A673 (cell line): Measurements from ENCODE around the gene CXCR6. TPM values are rescaled to one million over a fixed set of nuclear protein-coding genes. Genes with fewer than 3 reads are reported as not detected.

Source experiments
- BruUV-seq: library from RNA; stranded (reverse); fragments of 400-500 nt; replicated peaks from 2 replicates; lab custom pipeline; 2021; lab: Mats Ljungman, UMichigan
- CTCF ChIA-PET: fragments of 300-600 bp; sonication (Branson Sonifier 250); formaldehyde crosslinking; loops from one replicate; lab custom pipeline; 2022; ENCODE audit warnings: antibody characterized with exemption; lab: Charles Lee
- POLR2A ChIA-PET: fragments of 300-600 bp; sonication (Branson Sonifier 250); formaldehyde crosslinking; loops from one replicate; lab custom pipeline; 2022; ENCODE audit warnings: antibody characterized with exemption; ENCODE audit not compliant: low non-redundant PET; lab: Charles Lee
- DNase-seq: peaks from one replicate; pipeline ENCODE4 v3.0.0-alpha.2; 2015; ENCODE audit warnings: low spot score
- H3K27ac ChIP-seq: fragments of 200-600 bp; sonication (generic); 2 replicates; pipeline ENCODE4 v1.5.1; 2016; ENCODE audit warnings: mixed run types, low read depth, mild to moderate bottlenecking, mixed read lengths, antibody characterized with exemption, low read length; ENCODE audit not compliant: poor library complexity, severe bottlenecking
- H3K27me3 ChIP-seq: fragments of 200-600 bp; sonication (generic); replicated peaks from 2 replicates; pipeline ENCODE4 v1.6.1; 2017; ENCODE audit warnings: mixed run types, low read depth, mild to moderate bottlenecking, mixed read lengths, antibody characterized with exemption, low read length; ENCODE audit not compliant: insufficient read depth, poor library complexity
- H3K36me3 ChIP-seq: fragments of 200-600 bp; sonication (generic); 2 replicates; pipeline ENCODE4 v1.6.1; 2016; ENCODE audit warnings: mixed run types, mild to moderate bottlenecking, mixed read lengths, antibody characterized with exemption, low read length; ENCODE audit not compliant: insufficient read depth, poor library complexity, severe bottlenecking
- H3K4me1 ChIP-seq: fragments of 200-600 bp; sonication (generic); 2 replicates; pipeline ENCODE4 v1.6.1; 2017; ENCODE audit warnings: mixed run types, mild to moderate bottlenecking, mixed read lengths, antibody characterized with exemption, low read length; ENCODE audit not compliant: insufficient read depth, poor library complexity, severe bottlenecking
- H3K4me3 ChIP-seq: fragments of 200-600 bp; sonication (generic); 2 replicates; pipeline ENCODE4 v1.5.1; 2016; ENCODE audit warnings: low read depth, mixed run types, mild to moderate bottlenecking, mixed read lengths, low read length; ENCODE audit not compliant: poor library complexity, severe bottlenecking
- H3K9me3 ChIP-seq: fragments of 200-600 bp; sonication (generic); 2 replicates; pipeline ENCODE4 v1.6.1; 2016; ENCODE audit warnings: mixed run types, low read depth, mild to moderate bottlenecking, mixed read lengths, antibody characterized with exemption, low read length; ENCODE audit not compliant: poor library complexity, severe bottlenecking
- EZH2 ChIP-seq: fragments of 200-600 bp; sonication (generic); IDR thresholded peaks from 2 replicates; pipeline ENCODE4 v1.6.1; 2017; ENCODE audit warnings: borderline replicate concordance, low read depth, mild to moderate bottlenecking, mixed read lengths, antibody characterized with exemption, low read length; ENCODE audit not compliant: poor library complexity, severe bottlenecking
- intact Hi-C: fragments of 100-400 bp; cut with micrococcal nuclease; formaldehyde crosslinking; loops from one replicate; pipeline ENCODE4 v1.10.0; 2022; ENCODE audit not compliant: unreplicated experiment
- total RNA-seq: library from RNA; stranded (reverse); gene quantifications from 2 replicates; pipeline ENCODE4 v1.2.3, GENCODE V29; 2021
- TF ChIP-seq, protein P1 (sequence below): fragments of 300-800, 200-600 bp; sonication (generic); conservative IDR thresholded peaks from 2 replicates; pipeline ENCODE4 v1.5.1; 2017; ENCODE audit warnings: low read depth, mild to moderate bottlenecking, antibody characterized with exemption, low read length, moderate library complexity, mixed read lengths

Gene CXCR6
- total RNA-seq, 1 experiment from 2014 or later, result not detected

DNA sequence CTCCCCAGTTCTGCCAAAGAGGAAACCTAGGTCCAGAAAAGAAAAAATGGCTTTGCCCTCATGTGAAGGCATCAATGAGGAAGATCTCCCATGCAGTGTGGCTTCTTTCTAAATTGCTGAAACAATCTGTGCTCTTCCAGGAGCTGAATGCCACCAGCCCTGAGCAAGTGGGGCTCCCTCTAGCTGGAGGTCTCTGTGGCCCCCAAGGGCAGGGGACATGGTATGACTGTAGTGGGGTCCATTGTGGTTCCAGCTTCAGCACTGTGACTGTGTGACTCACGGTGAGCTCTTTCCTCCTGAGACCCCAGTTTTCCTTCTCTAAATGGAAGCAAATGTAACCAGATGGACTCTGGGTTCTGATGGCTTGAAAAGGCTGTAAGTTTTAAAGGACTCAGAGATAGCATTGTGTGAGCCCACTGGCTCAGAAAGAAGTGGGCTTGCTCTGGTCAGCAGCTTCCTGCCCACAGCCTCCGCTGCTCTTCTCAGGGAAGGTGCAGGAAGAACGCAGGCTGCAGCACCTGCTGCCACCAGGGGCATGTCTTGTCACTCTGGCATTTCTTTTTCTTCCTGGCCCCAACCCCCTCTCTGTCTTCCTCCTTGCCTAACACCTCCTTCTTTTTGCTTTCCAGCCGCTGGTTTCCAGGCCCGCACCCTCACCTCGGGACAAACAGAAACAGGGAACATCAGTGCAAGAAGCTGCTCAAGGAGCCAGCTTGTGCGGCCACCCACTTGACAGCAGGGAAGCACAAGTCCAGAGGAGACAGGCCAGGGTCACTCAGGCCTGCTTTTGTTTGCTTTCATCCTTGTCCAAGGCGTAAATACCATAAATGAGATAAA is 5.8 kb upstream of the CXCR6 start:
- DNase-seq, result no peak
- ChIA-PET CTCF (no interaction called here), POLR2A (no interaction called here)
- Histone ChIP-seq H3K4me3 (no peak overlapping the region), H3K36me3 (no peaks in the 10 kb centered on the region), H3K27me3 (no peaks in the 10 kb centered on the region), H3K4me1 (no peaks in the 10 kb centered on the region), H3K9me3 (no peaks in the 10 kb centered on the region), H3K27ac (no peak overlapping the region)
- TF ChIP-seq EZH2, result no peak
- TF ChIP-seq, protein P1, sequence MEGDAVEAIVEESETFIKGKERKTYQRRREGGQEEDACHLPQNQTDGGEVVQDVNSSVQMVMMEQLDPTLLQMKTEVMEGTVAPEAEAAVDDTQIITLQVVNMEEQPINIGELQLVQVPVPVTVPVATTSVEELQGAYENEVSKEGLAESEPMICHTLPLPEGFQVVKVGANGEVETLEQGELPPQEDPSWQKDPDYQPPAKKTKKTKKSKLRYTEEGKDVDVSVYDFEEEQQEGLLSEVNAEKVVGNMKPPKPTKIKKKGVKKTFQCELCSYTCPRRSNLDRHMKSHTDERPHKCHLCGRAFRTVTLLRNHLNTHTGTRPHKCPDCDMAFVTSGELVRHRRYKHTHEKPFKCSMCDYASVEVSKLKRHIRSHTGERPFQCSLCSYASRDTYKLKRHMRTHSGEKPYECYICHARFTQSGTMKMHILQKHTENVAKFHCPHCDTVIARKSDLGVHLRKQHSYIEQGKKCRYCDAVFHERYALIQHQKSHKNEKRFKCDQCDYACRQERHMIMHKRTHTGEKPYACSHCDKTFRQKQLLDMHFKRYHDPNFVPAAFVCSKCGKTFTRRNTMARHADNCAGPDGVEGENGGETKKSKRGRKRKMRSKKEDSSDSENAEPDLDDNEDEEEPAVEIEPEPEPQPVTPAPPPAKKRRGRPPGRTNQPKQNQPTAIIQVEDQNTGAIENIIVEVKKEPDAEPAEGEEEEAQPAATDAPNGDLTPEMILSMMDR, result no peak
- no TSS peak for BruUV-seq
- intact Hi-C loops, result loop anchor here (2.0 kb wide), 1 partner anchor 141 kb away; no protein-coding TSS in a partner anchor

DNA sequence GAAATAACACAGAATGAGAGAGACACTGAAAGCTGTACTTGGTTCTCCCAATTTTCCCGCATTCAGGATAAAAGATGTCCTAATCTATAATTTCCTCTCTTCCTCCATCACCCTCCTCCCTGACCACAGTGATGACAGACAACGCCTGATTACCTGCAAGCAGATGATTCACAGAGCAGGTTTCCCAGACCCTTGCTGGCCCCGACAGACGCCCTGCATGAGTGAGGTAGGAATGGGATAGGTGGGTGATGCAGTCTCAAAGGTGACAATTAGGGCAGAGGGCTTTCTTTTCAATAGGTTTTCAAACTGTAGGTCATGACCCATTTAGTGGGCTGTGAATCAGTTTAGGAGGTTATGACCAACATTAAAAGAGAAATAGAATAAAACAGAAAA is 5.2 kb upstream of the CXCR6 start:
- BruUV-seq, result no TSS peak
- Histone ChIP-seq H3K4me1 (no peaks in the 10 kb centered on the region), H3K27me3 (no peaks in the 10 kb centered on the region), H3K36me3 (no peaks in the 10 kb centered on the region), H3K9me3 (no peaks in the 10 kb centered on the region), H3K27ac (no peak overlapping the region), H3K4me3 (no peak overlapping the region)
- TF ChIP-seq, protein P1, result no peak
- TF ChIP-seq EZH2, result no peak
- no peak for DNase-seq
- intact Hi-C loops, result loop anchor here (2.0 kb wide), 1 partner anchor 141 kb away; no protein-coding TSS in a partner anchor
- CTCF ChIA-PET, result interaction anchor here (1.0 to 1.1 kb wide), 2 partner anchors 141 to 489 kb away, joined by 3 to 17 read pairs; no protein-coding TSS in a partner anchor
- POLR2A ChIA-PET, result no interaction called here

DNA sequence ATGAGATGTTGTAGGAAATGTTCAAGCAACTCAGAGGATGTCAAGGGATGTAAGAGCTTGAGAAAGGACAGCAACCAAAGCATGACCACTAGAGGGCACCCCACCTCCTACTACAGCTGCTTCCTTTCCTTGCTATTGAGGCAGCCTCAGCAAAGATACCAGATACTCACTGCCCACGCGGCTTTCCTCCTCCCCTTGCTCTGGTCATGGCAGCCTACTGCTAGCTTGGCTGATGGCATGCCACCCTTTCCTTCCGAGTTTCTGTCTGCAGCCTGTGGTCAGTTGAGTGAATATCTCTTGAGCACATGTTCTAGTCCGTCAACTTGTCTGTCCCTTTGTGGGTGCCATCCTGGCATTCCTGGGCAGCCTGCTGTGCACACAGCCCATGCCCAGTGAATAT is 4.4 kb upstream of the CXCR6 start:
- Histone ChIP-seq H3K9me3 (no peaks in the 10 kb centered on the region), H3K36me3 (no peaks in the 10 kb centered on the region), H3K27me3 (no peaks in the 10 kb centered on the region), H3K27ac (no peak overlapping the region), H3K4me3 (no peak overlapping the region), H3K4me1 (no peaks in the 10 kb centered on the region)
- intact Hi-C loops, result loop anchor here (2.0 kb wide), 1 partner anchor 140 kb away; no protein-coding TSS in a partner anchor
- ChIA-PET POLR2A (no interaction called here), CTCF (interaction anchor here (0.9 to 1.1 kb wide), 4 partner anchors 10 to 488 kb away, joined by 3 to 17 read pairs (median 4); no protein-coding TSS in a partner anchor)
- peak; percentile 72 for DNase-seq
- TF ChIP-seq, protein P1, result peak; percentile 71
- no peak for TF ChIP-seq EZH2
- BruUV-seq, result no TSS peak
